K562 (cell line): ENCODE results near the gene ZNF12.

Experiments
- BHLHE40 ChIP-seq: IDR thresholded peaks from 2 replicates; pipeline ENCODE4 v1.6.1; 2011; ENCODE audit warnings: low read length, improper control_type of control experiment
- BMI1 ChIP-seq: fragments of 150-350 bp; IDR thresholded peaks from 2 replicates; pipeline ENCODE4 v1.6.1; 2014; ENCODE audit warnings: low read length
- CC2D1A ChIP-seq: fragments of 450-650 bp; IDR thresholded peaks from 2 replicates; pipeline ENCODE4 v1.6.1; 2017; ENCODE audit warnings: mild to moderate bottlenecking
- EGR1 ChIP-seq: fragments of 450-650 bp; conservative IDR thresholded peaks from 2 replicates; pipeline ENCODE4 v1.6.1; 2017; ENCODE audit warnings: mild to moderate bottlenecking
- GABPB1 ChIP-seq: sonication (generic); formaldehyde crosslinking; IDR thresholded peaks from 2 replicates; pipeline ENCODE4 v1.8.0; 2022; ENCODE audit warnings: mild to moderate bottlenecking, missing genetic modification reagents
- POLR2A ChIP-seq: fragments of 450-650 bp; conservative IDR thresholded peaks from 2 replicates; pipeline ENCODE4 v1.6.1; 2016
- POLR2AphosphoS5 ChIP-seq: IDR thresholded peaks from 2 replicates; pipeline ENCODE4 v1.6.1; 2011; ENCODE audit warnings: mild to moderate bottlenecking, low read depth, low read length, moderate library complexity; ENCODE audit not compliant: control insufficient read depth, insufficient read depth
- POU5F1 ChIP-seq: fragments of 150-350 bp; IDR thresholded peaks from 2 replicates; pipeline ENCODE4 v1.6.1; 2014; ENCODE audit warnings: borderline replicate concordance, low read length, low read depth, mild to moderate bottlenecking; ENCODE audit not compliant: partially characterized antibody
- SMAD1 ChIP-seq: fragments of 150-350 bp; IDR thresholded peaks from 2 replicates; pipeline ENCODE4 v1.6.1; 2014; ENCODE audit warnings: low read length, low read depth; ENCODE audit not compliant: partially characterized antibody
- TEAD4 ChIP-seq, 2 experiments: sonication (generic) in 1 of 2; formaldehyde crosslinking in 1 of 2; IDR thresholded peaks; 2 replicates each; pipeline versions ENCODE4 v1.6.1 to v1.8.0; 2012 to 2022; ENCODE audit warnings: borderline replicate concordance in 1 of 2, inconsistent platforms in 1 of 2, low read length in 1 of 2, mild to moderate bottlenecking in 1 of 2, missing genetic modification reagents in 1 of 2
- ZNF124 ChIP-seq: sonication (generic); formaldehyde crosslinking; IDR thresholded peaks from 2 replicates; pipeline ENCODE4 v1.8.1; 2022; ENCODE audit warnings: missing genetic modification reagents
- TF ChIP-seq, protein P1 (sequence below), 3 experiments: IDR thresholded peaks in 2 of 3; conservative IDR thresholded peaks in 1 of 3; 2 replicates each; pipeline ENCODE4 v1.5.1; 2011 to 2012; ENCODE audit warnings: low read length in 3 of 3, mild to moderate bottlenecking in 3 of 3, control low read depth in 2 of 3, improper control_type of control experiment in 1 of 3, inconsistent platforms in 1 of 3, low read depth in 1 of 3, mixed read lengths in 1 of 3, moderate library complexity in 1 of 3; ENCODE audit not compliant: insufficient read depth in 2 of 3
- TF ChIP-seq, protein P2 (sequence below), 2 experiments: fragments of 450-650 bp; IDR thresholded peaks; 2 replicates each; pipeline ENCODE4 v1.6.1; 2016
- TF ChIP-seq, protein P3 (sequence below): fragments of 450-650 bp; IDR thresholded peaks from 2 replicates; pipeline ENCODE4 v1.6.1; 2016

DNA sequence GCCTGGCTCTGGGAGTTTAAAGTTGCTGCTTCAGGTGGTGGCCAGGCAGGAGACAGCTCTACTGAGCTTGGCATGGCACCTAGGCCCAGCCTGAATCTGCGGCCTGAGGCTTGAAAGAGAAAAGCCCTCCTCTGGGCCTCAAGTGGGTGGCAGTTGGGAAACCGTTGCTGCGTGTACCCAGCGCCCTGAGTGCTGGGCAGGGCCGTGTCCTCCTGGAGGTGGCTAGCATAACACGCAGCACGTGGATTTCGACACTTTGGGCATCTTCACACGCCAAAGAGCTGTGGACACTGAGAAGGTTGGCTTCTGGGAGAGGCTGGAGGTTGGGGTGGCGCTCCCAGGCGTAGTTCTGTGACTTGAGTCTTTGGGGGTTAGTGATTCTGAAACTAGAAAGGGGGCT is 67.1 kb downstream of the ZNF12 start:
- TF ChIP-seq POU5F1 (no peak), CC2D1A (no peak), SMAD1 (no peak), POLR2A (no peak), BMI1 (no peak), ZNF124 (no peak), TEAD4 (IDR thresholded peaks at IDR 0.05; ENCODE audit: low read length) (no peak), TEAD4 (CRISPR knock-in tag; IDR thresholded peaks at IDR 0.05; ENCODE audit: borderline replicate concordance) (no peak), EGR1 (no peak), POLR2AphosphoS5 (no peak), BHLHE40 (no peak), GABPB1 (CRISPR knock-in tag) (no peak)
- TF ChIP-seq, protein P1, sequence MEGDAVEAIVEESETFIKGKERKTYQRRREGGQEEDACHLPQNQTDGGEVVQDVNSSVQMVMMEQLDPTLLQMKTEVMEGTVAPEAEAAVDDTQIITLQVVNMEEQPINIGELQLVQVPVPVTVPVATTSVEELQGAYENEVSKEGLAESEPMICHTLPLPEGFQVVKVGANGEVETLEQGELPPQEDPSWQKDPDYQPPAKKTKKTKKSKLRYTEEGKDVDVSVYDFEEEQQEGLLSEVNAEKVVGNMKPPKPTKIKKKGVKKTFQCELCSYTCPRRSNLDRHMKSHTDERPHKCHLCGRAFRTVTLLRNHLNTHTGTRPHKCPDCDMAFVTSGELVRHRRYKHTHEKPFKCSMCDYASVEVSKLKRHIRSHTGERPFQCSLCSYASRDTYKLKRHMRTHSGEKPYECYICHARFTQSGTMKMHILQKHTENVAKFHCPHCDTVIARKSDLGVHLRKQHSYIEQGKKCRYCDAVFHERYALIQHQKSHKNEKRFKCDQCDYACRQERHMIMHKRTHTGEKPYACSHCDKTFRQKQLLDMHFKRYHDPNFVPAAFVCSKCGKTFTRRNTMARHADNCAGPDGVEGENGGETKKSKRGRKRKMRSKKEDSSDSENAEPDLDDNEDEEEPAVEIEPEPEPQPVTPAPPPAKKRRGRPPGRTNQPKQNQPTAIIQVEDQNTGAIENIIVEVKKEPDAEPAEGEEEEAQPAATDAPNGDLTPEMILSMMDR (IDR thresholded peaks at IDR 0.05 in 2 of 3, conservative IDR thresholded peaks at IDR 0.05 in 1 of 3; ENCODE audit: insufficient read depth in 2 of 3, low read depth in 1 of 3, low read length in 3 of 3) = no peak
- TF ChIP-seq, protein P2, sequence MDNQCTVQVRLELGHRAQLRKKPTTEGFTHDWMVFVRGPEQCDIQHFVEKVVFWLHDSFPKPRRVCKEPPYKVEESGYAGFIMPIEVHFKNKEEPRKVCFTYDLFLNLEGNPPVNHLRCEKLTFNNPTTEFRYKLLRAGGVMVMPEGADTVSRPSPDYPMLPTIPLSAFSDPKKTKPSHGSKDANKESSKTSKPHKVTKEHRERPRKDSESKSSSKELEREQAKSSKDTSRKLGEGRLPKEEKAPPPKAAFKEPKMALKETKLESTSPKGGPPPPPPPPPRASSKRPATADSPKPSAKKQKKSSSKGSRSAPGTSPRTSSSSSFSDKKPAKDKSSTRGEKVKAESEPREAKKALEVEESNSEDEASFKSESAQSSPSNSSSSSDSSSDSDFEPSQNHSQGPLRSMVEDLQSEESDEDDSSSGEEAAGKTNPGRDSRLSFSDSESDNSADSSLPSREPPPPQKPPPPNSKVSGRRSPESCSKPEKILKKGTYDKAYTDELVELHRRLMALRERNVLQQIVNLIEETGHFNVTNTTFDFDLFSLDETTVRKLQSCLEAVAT (IDR thresholded peaks at IDR 0.05) = no peak
- TF ChIP-seq, protein P3, sequence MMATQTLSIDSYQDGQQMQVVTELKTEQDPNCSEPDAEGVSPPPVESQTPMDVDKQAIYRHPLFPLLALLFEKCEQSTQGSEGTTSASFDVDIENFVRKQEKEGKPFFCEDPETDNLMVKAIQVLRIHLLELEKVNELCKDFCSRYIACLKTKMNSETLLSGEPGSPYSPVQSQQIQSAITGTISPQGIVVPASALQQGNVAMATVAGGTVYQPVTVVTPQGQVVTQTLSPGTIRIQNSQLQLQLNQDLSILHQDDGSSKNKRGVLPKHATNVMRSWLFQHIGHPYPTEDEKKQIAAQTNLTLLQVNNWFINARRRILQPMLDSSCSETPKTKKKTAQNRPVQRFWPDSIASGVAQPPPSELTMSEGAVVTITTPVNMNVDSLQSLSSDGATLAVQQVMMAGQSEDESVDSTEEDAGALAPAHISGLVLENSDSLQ = no peak
